ENCODE data around the gene CCNT2. TPM values are rescaled to one million over a fixed set of nuclear protein-coding genes. Genes with fewer than 3 reads are reported as not detected.

Gene CCNT2
- total and polyA plus RNA-seq, 4 experiments from 2014 or later = 23.1 to 80.6 (median 49.8) TPM

GRCh38 chr2:134933732-134934131 lies 15.1 kb downstream of the CCNT2 start:
- H3K27ac ChIP-seq (ENCODE audit: low read depth, low read length) = no peak overlapping the region
- DNase-seq = no peak
- no peaks in the 10 kb centered on the region for H3K9me3 ChIP-seq (ENCODE audit: control insufficient read depth in 1 of 2, low read length in 2 of 2)
- POLR2A ChIA-PET (ENCODE audit: partially characterized antibody) = no interaction called here
- intact Hi-C loops (cut with micrococcal nuclease) = no loop called here
- peaks cover 48 to 64% (median 55%) of the 10 kb centered on the region in 4 donors for H3K4me1 Mint-ChIP-seq
- H3K27me3 Mint-ChIP-seq = no peaks in the 10 kb centered on the region
- no peaks in the 10 kb centered on the region for H3K27me3 ChIP-seq (ENCODE audit: insufficient read depth, low read length)
- H3K4me3 ChIP-seq (ENCODE audit: low read length in 2 of 2) = no peak overlapping the region
- H3K27ac Mint-ChIP-seq = peak overlapping the region in 2 of 7 donors; percentile 11 to 36
- CTCF ChIA-PET (ENCODE audit: partially characterized antibody) = no interaction called here
- peaks cover 17% of the 10 kb centered on the region for H3K36me3 ChIP-seq (ENCODE audit: insufficient read depth, low read length)
- no peaks in the 10 kb centered on the region for H3K9me3 Mint-ChIP-seq
- H3K4me1 ChIP-seq (ENCODE audit: insufficient read depth, low read length) = peaks cover 63% of the 10 kb centered on the region
- H3K4me3 Mint-ChIP-seq = no peak overlapping the region
- peaks cover 17 to 46% of the 10 kb centered on the region in 2 donors for H3K36me3 Mint-ChIP-seq

DNA sequence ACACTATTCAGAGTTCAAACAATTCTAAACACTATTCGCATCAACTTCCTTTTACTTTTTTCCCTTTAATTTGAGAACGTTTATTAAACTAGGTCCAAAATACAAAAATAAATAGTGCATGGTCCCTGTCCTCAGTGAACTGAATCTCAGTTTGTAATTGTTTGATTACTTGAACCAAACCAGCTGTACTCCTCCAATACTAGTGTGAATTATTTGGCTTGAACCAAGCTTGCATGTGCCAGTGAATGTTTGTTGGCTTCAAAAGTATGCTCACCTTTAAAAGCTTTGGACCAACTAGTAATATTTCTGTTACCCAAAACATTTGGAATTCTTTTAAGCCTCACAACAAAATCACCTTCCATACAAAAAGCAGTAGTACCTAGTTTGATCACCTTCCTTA lies 15.5 kb downstream of the CCNT2 start:
- Mint-ChIP-seq H3K27ac (peak overlapping the region in 3 of 7 donors; percentile 11 to 36 (median 15)), H3K9me3 (no peaks in the 10 kb centered on the region), H3K4me3 (peak overlapping the region in 1 of 8 donors; percentile 39), H3K27me3 (no peaks in the 10 kb centered on the region), H3K4me1 (peaks cover 46 to 63% (median 54%) of the 10 kb centered on the region in 4 donors), H3K36me3 (peaks cover 17 to 48% of the 10 kb centered on the region in 2 donors)
- Histone ChIP-seq H3K27me3 (ENCODE audit: insufficient read depth, low read length) (no peaks in the 10 kb centered on the region), H3K4me3 (ENCODE audit: low read length in 2 of 2) (no peak overlapping the region), H3K27ac (ENCODE audit: low read depth, low read length) (no peak overlapping the region), H3K4me1 (ENCODE audit: insufficient read depth, low read length) (peaks cover 62% of the 10 kb centered on the region), H3K9me3 (ENCODE audit: control insufficient read depth in 1 of 2, low read length in 2 of 2) (no peaks in the 10 kb centered on the region), H3K36me3 (ENCODE audit: insufficient read depth, low read length) (peaks cover 22% of the 10 kb centered on the region)
- intact Hi-C loops (cut with micrococcal nuclease) = no loop called here
- ChIA-PET POLR2A (ENCODE audit: partially characterized antibody) (no interaction called here), CTCF (ENCODE audit: partially characterized antibody) (no interaction called here)
- DNase-seq = no peak

DNA sequence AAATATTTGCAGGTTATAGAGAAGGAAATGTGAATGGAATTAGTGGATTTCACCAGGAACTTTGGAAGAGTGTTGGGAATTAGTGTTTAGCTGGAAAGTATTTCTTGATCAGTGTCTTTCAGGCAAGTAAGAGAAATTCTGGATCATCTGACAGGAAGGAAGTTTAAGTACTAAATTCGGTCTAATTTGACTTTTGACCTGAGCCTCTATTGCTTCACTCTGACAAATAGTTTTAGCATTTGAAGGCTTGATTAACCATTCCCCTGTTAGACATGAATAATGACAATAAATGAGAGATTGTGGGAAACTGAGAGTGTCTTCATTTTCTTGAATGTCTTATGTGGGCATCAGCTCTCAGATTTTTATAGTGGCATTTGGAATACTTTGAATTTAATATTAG lies 16.0 kb downstream of the CCNT2 start:
- Mint-ChIP-seq H3K4me3 (peak overlapping the region in 3 of 8 donors; percentile 6 to 40 (median 39)), H3K27me3 (no peaks in the 10 kb centered on the region), H3K27ac (peak overlapping the region in 3 of 7 donors; percentile 7 to 15 (median 11)), H3K4me1 (peaks cover 44 to 61% (median 51%) of the 10 kb centered on the region in 4 donors), H3K9me3 (no peaks in the 10 kb centered on the region), H3K36me3 (peaks cover 17 to 51% of the 10 kb centered on the region in 2 donors)
- Histone ChIP-seq H3K4me3 (ENCODE audit: low read length in 2 of 2) (no peak overlapping the region), H3K4me1 (ENCODE audit: insufficient read depth, low read length) (peaks cover 61% of the 10 kb centered on the region), H3K27me3 (ENCODE audit: insufficient read depth, low read length) (no peaks in the 10 kb centered on the region), H3K27ac (ENCODE audit: low read depth, low read length) (no peak overlapping the region), H3K36me3 (ENCODE audit: insufficient read depth, low read length) (peaks cover 23% of the 10 kb centered on the region), H3K9me3 (ENCODE audit: control insufficient read depth in 1 of 2, low read length in 2 of 2) (no peaks in the 10 kb centered on the region)
- ChIA-PET CTCF (ENCODE audit: partially characterized antibody) (no interaction called here), POLR2A (ENCODE audit: partially characterized antibody) (no interaction called here)
- DNase-seq = no peak
- intact Hi-C loops (cut with micrococcal nuclease) = no loop called here

- H3K9me3 Mint-ChIP-seq = no peaks in the 10 kb centered on the region
- H3K27me3 Mint-ChIP-seq = no peaks in the 10 kb centered on the region
- intact Hi-C loops (cut with micrococcal nuclease) = no loop called here
- no peak overlapping the region for H3K4me3 Mint-ChIP-seq
- no peak overlapping the region for H3K4me3 ChIP-seq (ENCODE audit: low read length in 2 of 2)
- peak overlapping the region in 1 of 7 donors; percentile 42 for H3K27ac Mint-ChIP-seq
- peaks cover 31 to 42% (median 33%) of the 10 kb centered on the region in 4 donors for H3K4me1 Mint-ChIP-seq
- H3K9me3 ChIP-seq (ENCODE audit: control insufficient read depth in 1 of 2, low read length in 2 of 2) = no peaks in the 10 kb centered on the region
- ChIA-PET CTCF (ENCODE audit: partially characterized antibody) (no interaction called here), POLR2A (ENCODE audit: partially characterized antibody) (no interaction called here)
- peaks cover 30% of the 10 kb centered on the region for H3K36me3 ChIP-seq (ENCODE audit: insufficient read depth, low read length)
- no peak for DNase-seq
- H3K27me3 ChIP-seq (ENCODE audit: insufficient read depth, low read length) = no peaks in the 10 kb centered on the region
- H3K4me1 ChIP-seq (ENCODE audit: insufficient read depth, low read length) = peaks cover 43% of the 10 kb centered on the region
- peaks cover 16 to 53% of the 10 kb centered on the region in 2 donors for H3K36me3 Mint-ChIP-seq
- no peak overlapping the region for H3K27ac ChIP-seq (ENCODE audit: low read depth, low read length)
Measured at GRCh38 chr2:134936691-134937090, 18.1 kb downstream of the CCNT2 start.

- Mint-ChIP-seq H3K4me3 (no peak overlapping the region), H3K9me3 (no peaks in the 10 kb centered on the region), H3K36me3 (peaks cover 37 to 64% of the 10 kb centered on the region in 2 donors), H3K4me1 (peaks cover 5 to 19% (median 14%) of the 10 kb centered on the region in 4 donors), H3K27ac (peak overlapping the region in 1 of 7 donors; percentile 29), H3K27me3 (no peaks in the 10 kb centered on the region)
- intact Hi-C loops (cut with micrococcal nuclease) = no loop called here
- Histone ChIP-seq H3K4me1 (ENCODE audit: insufficient read depth, low read length) (no peaks in the 10 kb centered on the region), H3K36me3 (ENCODE audit: insufficient read depth, low read length) (peaks cover 48% of the 10 kb centered on the region), H3K27me3 (ENCODE audit: insufficient read depth, low read length) (no peaks in the 10 kb centered on the region), H3K27ac (ENCODE audit: low read depth, low read length) (no peak overlapping the region), H3K4me3 (ENCODE audit: low read length in 2 of 2) (no peak overlapping the region), H3K9me3 (ENCODE audit: control insufficient read depth in 1 of 2, low read length in 2 of 2) (no peaks in the 10 kb centered on the region)
- DNase-seq = no peak
- CTCF ChIA-PET (ENCODE audit: partially characterized antibody) = no interaction called here
- POLR2A ChIA-PET (ENCODE audit: partially characterized antibody) = no interaction called here
Measured at GRCh38 chr2:134943540-134943939, 24.9 kb downstream of the CCNT2 start.

DNA sequence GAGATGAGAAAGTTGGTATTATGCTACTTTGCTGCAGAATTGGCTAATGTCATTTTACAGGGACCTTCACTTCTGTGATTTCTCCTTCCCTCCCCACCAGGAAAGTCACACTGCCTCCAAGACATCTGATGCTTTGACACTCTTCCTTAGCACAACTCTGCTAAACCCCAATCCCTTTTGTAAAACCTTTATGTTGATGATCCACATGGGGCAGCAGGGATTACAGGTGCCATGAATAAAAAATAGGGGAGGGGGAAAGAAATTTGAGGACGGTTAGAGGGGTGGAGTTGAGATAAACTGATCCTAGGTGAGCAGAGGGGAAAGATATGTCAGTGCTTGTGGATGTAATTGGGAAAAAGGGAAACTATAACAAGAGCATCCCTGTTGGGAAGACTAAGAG lies 26.4 kb downstream of the CCNT2 start:
- Histone ChIP-seq H3K27me3 (ENCODE audit: insufficient read depth, low read length) (no peaks in the 10 kb centered on the region), H3K27ac (ENCODE audit: low read depth, low read length) (no peak overlapping the region), H3K36me3 (ENCODE audit: insufficient read depth, low read length) (peaks cover 40% of the 10 kb centered on the region), H3K4me3 (ENCODE audit: low read length in 2 of 2) (no peak overlapping the region), H3K4me1 (ENCODE audit: insufficient read depth, low read length) (peaks cover 11% of the 10 kb centered on the region), H3K9me3 (ENCODE audit: control insufficient read depth in 1 of 2, low read length in 2 of 2) (no peaks in the 10 kb centered on the region)
- Mint-ChIP-seq H3K27me3 (no peaks in the 10 kb centered on the region), H3K4me3 (no peak overlapping the region), H3K9me3 (no peaks in the 10 kb centered on the region), H3K4me1 (peaks cover 6 to 32% (median 16%) of the 10 kb centered on the region in 4 donors), H3K36me3 (peaks cover 39 to 64% of the 10 kb centered on the region in 2 donors), H3K27ac (peak overlapping the region in 3 of 7 donors; percentile 30 to 81 (median 36))
- CTCF ChIA-PET (ENCODE audit: partially characterized antibody) = no interaction called here
- intact Hi-C loops (cut with micrococcal nuclease) = no loop called here
- DNase-seq = no peak
- POLR2A ChIA-PET (ENCODE audit: partially characterized antibody) = no interaction called here

DNA sequence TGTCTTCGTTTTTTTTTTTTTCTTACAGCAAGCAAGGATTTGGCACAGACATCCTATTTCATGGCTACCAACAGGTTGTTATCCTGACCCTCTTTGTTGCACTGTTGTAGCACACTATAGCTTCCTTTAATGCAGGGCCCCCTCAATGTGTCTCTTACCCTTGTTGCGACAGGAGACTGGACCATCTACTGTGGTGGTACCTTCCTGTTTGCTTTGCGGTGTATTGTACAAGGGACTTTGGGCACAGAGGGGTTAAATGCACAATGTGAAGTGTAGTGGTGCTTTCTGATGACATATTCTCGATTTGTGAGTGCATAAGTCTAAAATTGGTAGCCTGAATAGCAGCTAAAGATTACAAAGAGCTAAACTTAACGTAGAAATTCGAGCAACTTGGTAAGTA lies 27.5 kb downstream of the CCNT2 start:
- H3K4me3 ChIP-seq (ENCODE audit: low read length in 2 of 2) = no peak overlapping the region
- CTCF ChIA-PET (ENCODE audit: partially characterized antibody) = no interaction called here
- Mint-ChIP-seq H3K27ac (no peak overlapping the region), H3K9me3 (no peaks in the 10 kb centered on the region), H3K4me1 (peaks cover 8 to 37% (median 19%) of the 10 kb centered on the region in 4 donors), H3K27me3 (no peaks in the 10 kb centered on the region), H3K36me3 (peaks cover 40 to 68% of the 10 kb centered on the region in 2 donors), H3K4me3 (no peak overlapping the region)
- peaks cover 15% of the 10 kb centered on the region for H3K4me1 ChIP-seq (ENCODE audit: insufficient read depth, low read length)
- no peaks in the 10 kb centered on the region for H3K27me3 ChIP-seq (ENCODE audit: insufficient read depth, low read length)
- no peaks in the 10 kb centered on the region for H3K9me3 ChIP-seq (ENCODE audit: control insufficient read depth in 1 of 2, low read length in 2 of 2)
- DNase-seq = no peak
- no peak overlapping the region for H3K27ac ChIP-seq (ENCODE audit: low read depth, low read length)
- intact Hi-C loops (cut with micrococcal nuclease) = no loop called here
- POLR2A ChIA-PET (ENCODE audit: partially characterized antibody) = no interaction called here
- H3K36me3 ChIP-seq (ENCODE audit: insufficient read depth, low read length) = peaks cover 37% of the 10 kb centered on the region
